ACC112 (cell line): Measurements from ENCODE around the gene POLR3E.
"Not testable (repeated sequence)": the region's sequence is repeated elsewhere in the genome, so short reads cannot be mapped to it uniquely, and the experiment has no call there.

ENCODE experiments used
- H2AFZ ChIP-seq: fragments of 200-600 bp; sonication (generic); one replicate; pipeline ENCODE4 v1.6.0; 2017; ENCODE audit warnings: antibody characterized with exemption, low read length; ENCODE audit not compliant: unreplicated experiment
- H3K27ac ChIP-seq: fragments of 200-600 bp; sonication (generic); 2 replicates; pipeline ENCODE4 v1.5.1; 2014; ENCODE audit warnings: low read depth, mild to moderate bottlenecking, antibody characterized with exemption, low read length, moderate library complexity
- H3K27me3 ChIP-seq: fragments of 200-600 bp; sonication (generic); 2 replicates; pipeline ENCODE4 v1.6.1; 2014; ENCODE audit warnings: mild to moderate bottlenecking, antibody characterized with exemption, low read length, moderate library complexity, mixed read lengths; ENCODE audit not compliant: insufficient read depth
- H3K36me3 ChIP-seq: fragments of 200-600 bp; sonication (generic); 2 replicates; pipeline ENCODE4 v1.6.1; 2016; ENCODE audit warnings: mild to moderate bottlenecking, antibody characterized with exemption, low read length, moderate library complexity, mixed read lengths; ENCODE audit not compliant: insufficient read depth
- H3K4me1 ChIP-seq: fragments of 200-600 bp; sonication (generic); one replicate; pipeline ENCODE4 v1.6.1; 2016; ENCODE audit warnings: low read length, mixed read lengths; ENCODE audit not compliant: insufficient read depth, unreplicated experiment, control insufficient read depth
- H3K4me3 ChIP-seq: fragments of 200-600 bp; sonication (generic); 2 replicates; pipeline ENCODE4 v1.5.1; 2014; ENCODE audit warnings: mild to moderate bottlenecking, low read depth, low read length
- H3K79me2 ChIP-seq: fragments of 200-600 bp; sonication (generic); one replicate; pipeline ENCODE4 v1.6.0; 2016; ENCODE audit warnings: low read length; ENCODE audit not compliant: control insufficient read depth, unreplicated experiment, insufficient read depth

POLR3E gene

GRCh38 chr16:22291860-22292318, 5.3 kb upstream of the POLR3E start:
- no peak overlapping the region for H3K4me3 ChIP-seq
- no peaks in the 10 kb centered on the region for H3K27me3 ChIP-seq
- no peak overlapping the region for H2AFZ ChIP-seq
- H3K79me2 ChIP-seq = no peaks in the 10 kb centered on the region
- no peak overlapping the region for H3K27ac ChIP-seq
- no peaks in the 10 kb centered on the region for H3K36me3 ChIP-seq
- peaks cover 6% of the 10 kb centered on the region for H3K4me1 ChIP-seq

- Histone ChIP-seq H3K27ac (no peak overlapping the region), H3K36me3 (no peaks in the 10 kb centered on the region), H2AFZ (no peak overlapping the region)
Measured at GRCh38 chr16:22292320-22292719, 4.9 kb upstream of the POLR3E start.

GRCh38 chr16:22293137-22294106, 3.8 kb upstream of the POLR3E start:
- Histone ChIP-seq H3K4me3 (no peak overlapping the region), H3K79me2 (peaks cover 6% of the 10 kb centered on the region), H3K27ac (no peak overlapping the region), H3K4me1 (peaks cover 6% of the 10 kb centered on the region), H3K27me3 (no peaks in the 10 kb centered on the region), H3K36me3 (no peaks in the 10 kb centered on the region), H2AFZ (no peak overlapping the region)

More at GRCh38 chr16:22292320-22292719, 4.9 kb upstream of the POLR3E start:
- Histone ChIP-seq H3K4me1 (peaks cover 6% of the 10 kb centered on the region), H3K79me2 (no peaks in the 10 kb centered on the region), H3K27me3 (no peaks in the 10 kb centered on the region), H3K4me3 (no peak overlapping the region)

GRCh38 chr16:22296225-22297113, 740 bp upstream of the POLR3E start:
- H3K27me3 ChIP-seq = no peaks in the 10 kb centered on the region
- H3K79me2 ChIP-seq = peaks cover 10% of the 10 kb centered on the region
- H3K4me3 ChIP-seq = peak overlapping the region; percentile 97
- H3K36me3 ChIP-seq = no peaks in the 10 kb centered on the region
- H3K27ac ChIP-seq = no peak overlapping the region
- H3K4me1 ChIP-seq = peaks cover 6% of the 10 kb centered on the region
- peak overlapping the region; percentile 99 for H2AFZ ChIP-seq

GRCh38 chr16:22297871-22298733, 893 bp downstream of the POLR3E start:
- Histone ChIP-seq H3K4me1 (peaks cover 6% of the 10 kb centered on the region), H3K79me2 (peaks cover 17% of the 10 kb centered on the region), H3K36me3 (no peaks in the 10 kb centered on the region), H3K27me3 (no peaks in the 10 kb centered on the region), H2AFZ (no peak overlapping the region), H3K4me3 (peak overlapping the region; percentile 94), H3K27ac (peak overlapping the region; percentile 96)

- no peaks in the 10 kb centered on the region for H3K27me3 ChIP-seq
- H3K27ac ChIP-seq = peak overlapping the region; percentile 96; the same call in 1 of the 2 replicates
- H3K4me3 ChIP-seq = no peak overlapping the region; the same call in 1 of the 2 replicates
- H3K4me1 ChIP-seq = peaks cover 6% of the 10 kb centered on the region
- H3K36me3 ChIP-seq = no peaks in the 10 kb centered on the region
- H3K79me2 ChIP-seq = peaks cover 17% of the 10 kb centered on the region
- no peak overlapping the region for H2AFZ ChIP-seq
Measured at GRCh38 chr16:22299036-22299435, 1.8 kb downstream of the POLR3E start.

GRCh38 chr16:22300427-22301071, 3.3 kb downstream of the POLR3E start:
- H2AFZ ChIP-seq = no peak overlapping the region
- no peak overlapping the region for H3K4me3 ChIP-seq
- no peak overlapping the region for H3K27ac ChIP-seq
- H3K4me1 ChIP-seq = peaks cover 6% of the 10 kb centered on the region
- H3K36me3 ChIP-seq = no peaks in the 10 kb centered on the region
- peaks cover 17% of the 10 kb centered on the region for H3K79me2 ChIP-seq
- no peaks in the 10 kb centered on the region for H3K27me3 ChIP-seq

GRCh38 chr16:22301423-22301822, 4.2 kb downstream of the POLR3E start:
- H3K27ac ChIP-seq, H2AFZ ChIP-seq, H3K27me3 ChIP-seq, H3K4me1 ChIP-seq, H3K36me3 ChIP-seq, H3K4me3 ChIP-seq: not testable (repeated sequence)
- H3K79me2 ChIP-seq = peaks cover 17% of the 10 kb centered on the region

GRCh38 chr16:22302776-22303363, 5.7 kb downstream of the POLR3E start:
- Histone ChIP-seq H3K79me2 (peaks cover 12% of the 10 kb centered on the region), H3K4me3 (no peak overlapping the region)

More at GRCh38 chr16:22302776-22303363, 5.7 kb downstream of the POLR3E start:
- Histone ChIP-seq H2AFZ (no peak overlapping the region), H3K27me3 (no peaks in the 10 kb centered on the region), H3K4me1 (no peaks in the 10 kb centered on the region), H3K36me3 (no peaks in the 10 kb centered on the region), H3K27ac (no peak overlapping the region)
